ENCODE results near the gene RAB3B. TPM values are rescaled to one million over a fixed set of nuclear protein-coding genes. Genes with fewer than 3 reads are reported as not detected.
"Not testable (repeated sequence)": the region's sequence is repeated elsewhere in the genome, so short reads cannot be mapped to it uniquely, and the experiment has no call there.

The RAB3B gene
- total RNA-seq, 1 experiment from 2014 or later = 0.31 TPM

- no peaks in the 10 kb centered on the region for H3K9me3 Mint-ChIP-seq (ENCODE audit: low read depth, unreplicated experiment)
- CTCF ChIA-PET = interaction anchor here (1.7 kb wide), 1 partner anchor 20 kb away, joined by 4 read pairs; no protein-coding TSS in a partner anchor
- peaks cover 18% of the 10 kb centered on the region for H3K4me1 Mint-ChIP-seq (ENCODE audit: low read depth, unreplicated experiment)
- DNase-seq = no peak
- H3K4me3 Mint-ChIP-seq (ENCODE audit: low read depth, unreplicated experiment) = no peak overlapping the region
- H3K27ac Mint-ChIP-seq (ENCODE audit: unreplicated experiment) = no peak overlapping the region
- H3K27me3 Mint-ChIP-seq (ENCODE audit: unreplicated experiment) = peaks cover 44% of the 10 kb centered on the region
- intact Hi-C loops (cut with micrococcal nuclease; ENCODE audit: unreplicated experiment) = no loop called here
- TF ChIP-seq, protein P1, sequence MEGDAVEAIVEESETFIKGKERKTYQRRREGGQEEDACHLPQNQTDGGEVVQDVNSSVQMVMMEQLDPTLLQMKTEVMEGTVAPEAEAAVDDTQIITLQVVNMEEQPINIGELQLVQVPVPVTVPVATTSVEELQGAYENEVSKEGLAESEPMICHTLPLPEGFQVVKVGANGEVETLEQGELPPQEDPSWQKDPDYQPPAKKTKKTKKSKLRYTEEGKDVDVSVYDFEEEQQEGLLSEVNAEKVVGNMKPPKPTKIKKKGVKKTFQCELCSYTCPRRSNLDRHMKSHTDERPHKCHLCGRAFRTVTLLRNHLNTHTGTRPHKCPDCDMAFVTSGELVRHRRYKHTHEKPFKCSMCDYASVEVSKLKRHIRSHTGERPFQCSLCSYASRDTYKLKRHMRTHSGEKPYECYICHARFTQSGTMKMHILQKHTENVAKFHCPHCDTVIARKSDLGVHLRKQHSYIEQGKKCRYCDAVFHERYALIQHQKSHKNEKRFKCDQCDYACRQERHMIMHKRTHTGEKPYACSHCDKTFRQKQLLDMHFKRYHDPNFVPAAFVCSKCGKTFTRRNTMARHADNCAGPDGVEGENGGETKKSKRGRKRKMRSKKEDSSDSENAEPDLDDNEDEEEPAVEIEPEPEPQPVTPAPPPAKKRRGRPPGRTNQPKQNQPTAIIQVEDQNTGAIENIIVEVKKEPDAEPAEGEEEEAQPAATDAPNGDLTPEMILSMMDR (IDR thresholded peaks at IDR 0.05; ENCODE audit: unreplicated experiment) = no peak
- no peaks in the 10 kb centered on the region for H3K36me3 Mint-ChIP-seq (ENCODE audit: insufficient read depth, unreplicated experiment)
- BruUV-seq (replicated peaks) = no TSS peak
Observed at GRCh38 chr1:51899022-51899421, 91.5 kb downstream of the RAB3B start.

DNA sequence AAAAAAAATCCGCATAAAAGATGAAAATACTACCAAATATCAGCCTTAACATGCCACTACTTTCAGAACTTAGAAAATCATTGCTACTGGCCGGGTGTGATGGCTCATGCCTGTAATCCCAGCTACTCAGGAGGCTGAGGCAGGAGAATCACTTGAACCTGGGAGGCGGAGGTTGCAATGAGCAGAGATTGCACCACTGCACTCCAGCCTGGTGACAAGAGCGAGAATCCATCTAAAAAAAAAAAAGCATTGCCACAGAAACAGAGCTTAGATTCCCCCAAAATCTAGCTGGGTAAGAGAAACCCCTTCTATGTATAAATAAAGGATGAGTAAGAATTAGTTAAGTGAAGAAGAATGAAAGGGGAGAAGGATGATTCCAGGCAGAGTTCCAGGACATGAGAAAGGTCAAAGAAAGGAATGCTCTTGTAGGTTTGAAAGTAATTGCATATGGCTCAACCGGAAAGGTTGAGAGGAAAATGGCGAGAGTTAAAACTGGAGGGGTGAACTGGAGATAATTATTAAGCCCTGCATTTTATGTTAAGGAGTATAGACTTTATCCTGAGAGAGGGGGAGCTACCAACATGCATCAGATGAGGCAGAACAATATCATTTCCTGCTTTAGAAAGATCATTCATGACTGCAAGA is 92.3 kb downstream of the RAB3B start:
- no peak overlapping the region for H3K27ac Mint-ChIP-seq (ENCODE audit: unreplicated experiment)
- no peaks in the 10 kb centered on the region for H3K9me3 Mint-ChIP-seq (ENCODE audit: low read depth, unreplicated experiment)
- H3K27me3 Mint-ChIP-seq (ENCODE audit: unreplicated experiment) = peaks cover 44% of the 10 kb centered on the region
- DNase-seq = no peak
- TF ChIP-seq, protein P1 (IDR thresholded peaks at IDR 0.05; ENCODE audit: unreplicated experiment) = no peak
- intact Hi-C loops (cut with micrococcal nuclease; ENCODE audit: unreplicated experiment) = no loop called here
- H3K4me1 Mint-ChIP-seq (ENCODE audit: low read depth, unreplicated experiment) = peaks cover 18% of the 10 kb centered on the region
- H3K36me3 Mint-ChIP-seq (ENCODE audit: insufficient read depth, unreplicated experiment) = no peaks in the 10 kb centered on the region
- BruUV-seq (replicated peaks) = no TSS peak
- H3K4me3 Mint-ChIP-seq (ENCODE audit: low read depth, unreplicated experiment) = no peak overlapping the region
- CTCF ChIA-PET = interaction anchor here (0.8 to 1.9 kb wide), 5 partner anchors 20 to 107 kb away, joined by 4 to 13 read pairs (median 5); no protein-coding TSS in a partner anchor

DNA sequence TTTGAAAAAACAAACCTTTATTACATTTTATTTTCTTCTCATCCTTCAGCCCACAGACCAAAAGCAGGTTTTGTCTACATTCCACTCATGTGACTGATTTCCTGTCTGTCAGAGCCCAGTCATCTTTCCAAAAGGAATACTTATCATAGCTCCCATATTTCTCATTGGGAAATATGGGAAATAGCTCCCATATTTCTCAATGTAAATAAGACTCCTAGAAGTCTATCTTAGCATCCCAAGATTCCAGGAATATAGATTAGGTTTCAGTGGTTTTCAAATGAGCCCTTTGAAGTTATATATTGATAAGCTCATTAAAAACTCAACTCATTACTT is 92.8 kb downstream of the RAB3B start:
- peaks cover 18% of the 10 kb centered on the region for H3K4me1 Mint-ChIP-seq (ENCODE audit: low read depth, unreplicated experiment)
- H3K36me3 Mint-ChIP-seq (ENCODE audit: insufficient read depth, unreplicated experiment) = no peaks in the 10 kb centered on the region
- H3K9me3 Mint-ChIP-seq (ENCODE audit: low read depth, unreplicated experiment) = no peaks in the 10 kb centered on the region
- DNase-seq = no peak
- H3K4me3 Mint-ChIP-seq (ENCODE audit: low read depth, unreplicated experiment) = no peak overlapping the region
- peaks cover 44% of the 10 kb centered on the region for H3K27me3 Mint-ChIP-seq (ENCODE audit: unreplicated experiment)
- H3K27ac Mint-ChIP-seq (ENCODE audit: unreplicated experiment) = no peak overlapping the region
- TF ChIP-seq, protein P1 (IDR thresholded peaks at IDR 0.05; ENCODE audit: unreplicated experiment) = no peak
- CTCF ChIA-PET = interaction anchor here (0.8 to 1.9 kb wide), 6 partner anchors 10 to 108 kb away, joined by 3 to 13 read pairs (median 4); no protein-coding TSS in a partner anchor
- BruUV-seq (replicated peaks) = no TSS peak
- intact Hi-C loops (cut with micrococcal nuclease; ENCODE audit: unreplicated experiment) = loop anchor here (1.0 kb wide), 1 partner anchor 105 kb away; no protein-coding TSS in a partner anchor

- H3K36me3 Mint-ChIP-seq (ENCODE audit: insufficient read depth, unreplicated experiment); H3K9me3 Mint-ChIP-seq (ENCODE audit: low read depth, unreplicated experiment); H3K4me3 Mint-ChIP-seq (ENCODE audit: low read depth, unreplicated experiment); H3K27ac Mint-ChIP-seq (ENCODE audit: unreplicated experiment); BruUV-seq (replicated peaks); intact Hi-C loops (cut with micrococcal nuclease; ENCODE audit: unreplicated experiment); CTCF ChIA-PET; DNase-seq: not testable (repeated sequence)
- H3K27me3 Mint-ChIP-seq (ENCODE audit: unreplicated experiment) = peaks cover 68% of the 10 kb centered on the region
- peaks cover 18% of the 10 kb centered on the region for H3K4me1 Mint-ChIP-seq (ENCODE audit: low read depth, unreplicated experiment)
Observed at GRCh38 chr1:51894748-51895147, 95.8 kb downstream of the RAB3B start.

All from Calu3 (cell line).